ENCODE data around the gene AOPEP. TPM values are rescaled to one million over a fixed set of nuclear protein-coding genes. Genes with fewer than 3 reads are reported as not detected.

The AOPEP gene
- total and polyA plus RNA-seq, 10 donors: 14.8 to 86.1 (median 51.3) TPM

DNA sequence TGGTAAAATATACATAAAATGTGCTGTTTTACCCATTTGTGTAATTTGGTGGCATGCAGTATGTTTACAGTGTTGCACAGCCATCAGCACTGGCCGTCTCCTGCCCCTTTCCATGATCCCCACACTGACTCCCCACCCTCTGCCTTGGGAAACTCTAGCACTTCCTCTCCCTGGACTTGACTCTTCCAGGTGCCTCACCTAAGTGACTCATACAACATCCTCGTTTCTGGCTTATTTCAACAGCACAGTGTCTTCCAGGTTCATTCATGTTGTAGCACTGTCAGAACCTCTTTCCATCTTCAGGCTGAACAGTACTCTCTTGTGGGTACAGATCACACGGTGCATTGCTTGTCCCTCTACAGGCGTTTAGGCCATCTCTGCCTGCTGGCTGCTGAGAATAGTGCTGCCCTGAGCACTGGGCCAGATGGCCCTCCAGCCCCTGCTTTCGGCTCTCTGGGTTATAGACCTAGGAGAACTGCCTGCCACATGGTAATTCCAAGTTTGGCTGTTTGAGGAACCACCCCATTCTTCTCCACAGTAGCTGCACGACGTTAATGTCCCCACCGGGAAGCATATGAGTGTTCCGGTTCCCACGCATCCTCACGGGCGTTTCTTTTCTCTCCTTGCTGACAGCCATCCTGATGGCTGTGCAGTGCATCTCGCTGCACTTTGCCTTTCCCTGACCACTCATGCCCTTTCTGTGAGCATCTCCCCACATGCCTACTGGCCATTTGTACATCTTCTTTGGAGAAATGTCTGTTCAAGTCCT is 379.2 kb downstream of the AOPEP start:
- intact Hi-C loops (cut with DNase I; ENCODE audit: low total_unique reads): no loop called here
- H3K4me1 ChIP-seq: peaks cover 0 to 36% (median 7%) of the 10 kb centered on the region in 6 donors
- H3K27me3 ChIP-seq (replicated peaks in 1 of 7): no peaks in the 10 kb centered on the region
- 90 to 93% (median 90%) methylated on average over 13 of the region's 13 CpGs for WGBS, 5 donors
- H3K27ac ChIP-seq: peak overlapping the region in 1 of 8 donors; percentile 15
- H3K9me3 ChIP-seq: no peaks in the 10 kb centered on the region
- TF ChIP-seq POLR2AphosphoS5 (IDR thresholded peaks at IDR 0.05) (no peak), POLR2A (IDR thresholded peaks at IDR 0.05) (no peak)
- TF ChIP-seq, protein P1, sequence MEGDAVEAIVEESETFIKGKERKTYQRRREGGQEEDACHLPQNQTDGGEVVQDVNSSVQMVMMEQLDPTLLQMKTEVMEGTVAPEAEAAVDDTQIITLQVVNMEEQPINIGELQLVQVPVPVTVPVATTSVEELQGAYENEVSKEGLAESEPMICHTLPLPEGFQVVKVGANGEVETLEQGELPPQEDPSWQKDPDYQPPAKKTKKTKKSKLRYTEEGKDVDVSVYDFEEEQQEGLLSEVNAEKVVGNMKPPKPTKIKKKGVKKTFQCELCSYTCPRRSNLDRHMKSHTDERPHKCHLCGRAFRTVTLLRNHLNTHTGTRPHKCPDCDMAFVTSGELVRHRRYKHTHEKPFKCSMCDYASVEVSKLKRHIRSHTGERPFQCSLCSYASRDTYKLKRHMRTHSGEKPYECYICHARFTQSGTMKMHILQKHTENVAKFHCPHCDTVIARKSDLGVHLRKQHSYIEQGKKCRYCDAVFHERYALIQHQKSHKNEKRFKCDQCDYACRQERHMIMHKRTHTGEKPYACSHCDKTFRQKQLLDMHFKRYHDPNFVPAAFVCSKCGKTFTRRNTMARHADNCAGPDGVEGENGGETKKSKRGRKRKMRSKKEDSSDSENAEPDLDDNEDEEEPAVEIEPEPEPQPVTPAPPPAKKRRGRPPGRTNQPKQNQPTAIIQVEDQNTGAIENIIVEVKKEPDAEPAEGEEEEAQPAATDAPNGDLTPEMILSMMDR (IDR thresholded peaks at IDR 0.05 in 8 of 11, conservative IDR thresholded peaks at IDR 0.05 in 3 of 11): no peak
- peaks cover 0 to 69% (median 4%) of the 10 kb centered on the region in 6 donors for H3K36me3 ChIP-seq
- no peak overlapping the region for H3K4me3 ChIP-seq
- DNase-seq: no peak

DNA sequence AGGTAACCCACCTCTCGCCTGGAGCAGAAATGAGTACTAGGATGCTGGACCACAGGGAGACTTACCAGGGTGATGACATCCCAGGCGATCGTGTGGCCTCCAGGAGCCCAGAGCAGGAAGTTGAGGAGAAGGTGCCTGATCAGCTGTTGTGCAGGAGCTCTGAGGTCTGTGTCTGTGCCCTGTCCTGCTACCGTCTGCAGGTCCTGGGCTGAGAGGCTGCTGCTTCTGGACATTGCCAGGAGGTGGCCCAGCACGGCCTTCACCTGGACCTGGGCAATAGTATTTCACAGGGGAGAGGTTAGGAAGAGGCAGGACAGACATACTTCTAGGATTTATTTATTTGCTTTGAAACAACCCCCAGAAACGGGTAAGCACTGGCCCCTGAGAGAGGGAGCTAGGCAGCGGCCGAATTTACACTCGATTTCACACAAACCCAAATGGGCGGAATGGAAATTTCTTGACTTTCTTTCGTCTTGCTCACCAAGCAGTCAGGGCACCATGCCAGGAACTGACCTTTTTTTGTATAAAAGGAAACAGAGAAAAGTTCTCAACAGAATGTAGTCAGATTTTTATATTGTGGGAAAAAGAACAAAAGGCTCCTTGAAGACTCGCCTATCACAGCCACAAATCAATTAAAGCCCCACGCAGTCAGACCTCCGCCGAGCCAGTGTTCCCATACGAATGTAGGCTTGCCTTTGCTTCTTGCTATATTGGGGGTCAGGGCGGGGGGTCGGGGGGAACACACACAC is 380.7 kb downstream of the AOPEP start:
- Histone ChIP-seq H3K27ac (peak overlapping the region in 5 of 8 donors; percentile 3 to 62 (median 24)), H3K9me3 (no peaks in the 10 kb centered on the region), H3K36me3 (peaks cover 0 to 71% (median 9%) of the 10 kb centered on the region in 6 donors), H3K4me3 (no peak overlapping the region), H3K4me1 (peaks cover 0 to 36% (median 7%) of the 10 kb centered on the region in 6 donors), H3K27me3 (replicated peaks in 1 of 7) (no peaks in the 10 kb centered on the region)
- no peak for TF ChIP-seq POLR2A (IDR thresholded peaks at IDR 0.05)
- TF ChIP-seq, protein P1 (IDR thresholded peaks at IDR 0.05 in 8 of 11, conservative IDR thresholded peaks at IDR 0.05 in 3 of 11): no peak
- DNase-seq: no peak
- intact Hi-C loops (cut with DNase I; ENCODE audit: low total_unique reads): no loop called here
- WGBS, 5 donors: 82 to 89% (median 85%) methylated on average over 18 of the region's 18 CpGs

DNA sequence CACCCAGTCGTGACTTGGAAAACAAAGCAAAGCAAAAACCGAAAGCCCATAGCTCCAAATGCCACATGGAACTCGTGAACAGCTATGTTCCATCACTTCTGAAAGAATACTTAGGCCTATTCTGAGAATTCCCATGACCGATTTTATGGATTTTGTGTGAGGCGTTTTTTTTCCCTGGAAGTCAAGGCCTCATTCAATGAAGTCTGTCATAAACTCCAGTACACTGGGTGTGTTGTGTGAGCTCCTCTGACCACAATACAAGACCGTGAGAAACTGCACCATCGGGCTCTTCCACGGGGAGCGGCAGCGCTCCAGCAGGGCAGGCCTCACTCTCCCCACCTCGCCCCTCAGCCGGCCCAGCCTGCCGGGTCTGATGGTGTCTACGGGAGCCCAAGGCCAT is 381.5 kb downstream of the AOPEP start:
- Histone ChIP-seq H3K4me3 (no peak overlapping the region), H3K27me3 (replicated peaks in 1 of 7) (no peaks in the 10 kb centered on the region), H3K4me1 (peaks cover 0 to 32% (median 6%) of the 10 kb centered on the region in 6 donors), H3K9me3 (no peaks in the 10 kb centered on the region), H3K36me3 (peaks cover 0 to 72% (median 10%) of the 10 kb centered on the region in 6 donors), H3K27ac (peak overlapping the region in 6 of 8 donors; percentile 3 to 62 (median 32))
- 79 to 91% (median 86%) methylated on average over 14 of the region's 14 CpGs for WGBS, 5 donors
- TF ChIP-seq, protein P1 (IDR thresholded peaks at IDR 0.05 in 8 of 11, conservative IDR thresholded peaks at IDR 0.05 in 3 of 11): no peak
- peak in 1 of 3 donors; percentile 45 for TF ChIP-seq POLR2AphosphoS5 (IDR thresholded peaks at IDR 0.05)
- TF ChIP-seq POLR2A (IDR thresholded peaks at IDR 0.05): no peak
- intact Hi-C loops (cut with DNase I; ENCODE audit: low total_unique reads): no loop called here
- no peak for DNase-seq

DNA sequence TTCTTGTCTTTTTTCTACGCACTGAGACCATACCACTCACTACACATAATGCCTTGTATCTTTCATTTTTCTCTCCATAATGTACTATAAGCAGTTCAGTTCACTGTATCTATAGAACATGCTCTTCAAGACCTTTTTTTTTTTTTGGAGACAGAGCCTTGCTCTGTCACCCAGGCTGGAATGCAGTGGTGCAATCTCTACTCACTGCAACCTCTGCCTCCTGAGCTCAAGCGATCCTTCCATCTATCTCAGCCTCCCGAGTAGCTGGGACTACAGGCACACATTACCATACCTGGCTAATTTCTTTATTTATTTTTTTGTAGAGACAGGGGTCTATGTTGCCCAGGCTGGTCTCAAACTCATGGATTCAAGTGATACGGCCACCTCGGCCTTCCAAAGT is 382.3 kb downstream of the AOPEP start:
- intact Hi-C loops (cut with DNase I; ENCODE audit: low total_unique reads): no loop called here
- H3K36me3 ChIP-seq: peaks cover 0 to 68% (median 10%) of the 10 kb centered on the region in 6 donors
- H3K4me3 ChIP-seq: no peak overlapping the region
- WGBS, 5 donors: 92 to 96% (median 95%) methylated on average over 5 of the region's 5 CpGs
- DNase-seq: no peak
- H3K9me3 ChIP-seq: no peaks in the 10 kb centered on the region
- no peaks in the 10 kb centered on the region for H3K27me3 ChIP-seq (replicated peaks in 1 of 7)
- H3K27ac ChIP-seq: peak overlapping the region in 4 of 8 donors; percentile 3 to 62 (median 44)
- peaks cover 0 to 24% (median 3%) of the 10 kb centered on the region in 6 donors for H3K4me1 ChIP-seq
- TF ChIP-seq POLR2A (IDR thresholded peaks at IDR 0.05) (no peak), POLR2AphosphoS5 (IDR thresholded peaks at IDR 0.05) (no peak)
- TF ChIP-seq, protein P1 (IDR thresholded peaks at IDR 0.05 in 8 of 11, conservative IDR thresholded peaks at IDR 0.05 in 3 of 11): no peak

Measured in spleen (tissue), 11 donors.